Endothelial cell of umbilical vein (primary cell): Measurements from ENCODE around the gene GNA12. TPM values are rescaled to one million over a fixed set of nuclear protein-coding genes. Genes with fewer than 3 reads are reported as not detected.

ENCODE experiments used
- BruUV-seq: library from RNA; stranded (reverse); fragments of 400-500 nt; replicated peaks from 2 replicates; lab custom pipeline; 2021; lab: Mats Ljungman, UMichigan
- CTCF ChIA-PET: fragments of 300-600, 350-600 bp; sonication (Branson Sonifier 250); formaldehyde crosslinking; loops from one replicate; lab custom pipeline; 2021; ENCODE audit warnings: antibody characterized with exemption, inconsistent platforms; lab: Charles Lee
- POLR2A ChIA-PET: fragments of 300-600, 350-600 bp; sonication (Branson Sonifier 250); formaldehyde crosslinking; loops from one replicate; lab custom pipeline; 2021; ENCODE audit warnings: antibody characterized with exemption, inconsistent platforms; lab: Charles Lee
- DNase-seq: peaks from one replicate; pipeline ENCODE4 v3.0.0-alpha.2; 2011; ENCODE audit warnings: low read depth, low spot score
- FAIRE-seq: peaks from 2 replicates; lab custom pipeline; 2011; peaks lifted over from hg19 to GRCh38; lab: Jason Lieb, UNC
- H2AFZ ChIP-seq: 2 replicates; pipeline ENCODE4 v1.6.0; 2012; ENCODE audit warnings: low read depth, low read length, control low read depth, inconsistent platforms
- H3K27ac ChIP-seq: 2 replicates; pipeline ENCODE4 v1.5.1; 2011; ENCODE audit warnings: low read depth, mild to moderate bottlenecking, control low read depth, low read length, moderate library complexity; ENCODE audit not compliant: insufficient read depth
- H3K27me3 ChIP-seq, 2 experiments: 2 replicates each; pipeline versions ENCODE4 v1.6.0 to v1.6.1; 2011; ENCODE audit warnings: low read length in 2 of 2, mixed read lengths in 1 of 2; ENCODE audit not compliant: control insufficient read depth in 2 of 2, insufficient read depth in 2 of 2
- H3K36me3 ChIP-seq, 2 experiments: 2 replicates in 1 of 2; 3 replicates in 1 of 2; pipeline ENCODE4 v1.5.1; 2011; ENCODE audit warnings: low read length in 2 of 2, mild to moderate bottlenecking in 1 of 2, moderate library complexity in 1 of 2; ENCODE audit not compliant: control insufficient read depth in 2 of 2, insufficient read depth in 2 of 2; ENCODE audit errors: extremely low read depth in 1 of 2
- H3K4me1 ChIP-seq: 3 replicates; pipeline ENCODE4 v1.5.1; 2011; ENCODE audit warnings: mild to moderate bottlenecking, low read length; ENCODE audit not compliant: control insufficient read depth, insufficient read depth; ENCODE audit errors: extremely low read depth
- H3K4me2 ChIP-seq: 2 replicates; pipeline ENCODE4 v1.6.1; 2011; ENCODE audit warnings: low read length, control low read depth, mixed read lengths; ENCODE audit not compliant: insufficient read depth
- H3K4me3 ChIP-seq, 3 experiments: fragments of 200-600 bp in 1 of 3; sonication (generic), shearing (Covaris generic) in 1 of 3; replicated peaks in 1 of 3; 2 replicates each; pipeline ENCODE4 v1.5.1; 2011 to 2016; ENCODE audit warnings: control low read depth in 3 of 3, low read length in 3 of 3, mild to moderate bottlenecking in 2 of 3, inconsistent platforms in 1 of 3, low read depth in 1 of 3, moderate library complexity in 1 of 3; ENCODE audit not compliant: insufficient read depth in 1 of 3
- H3K79me2 ChIP-seq: 2 replicates; pipeline ENCODE4 v1.6.0; 2012; ENCODE audit warnings: low read length, inconsistent platforms; ENCODE audit not compliant: control insufficient read depth, insufficient read depth
- H3K9ac ChIP-seq: replicated peaks from 2 replicates; pipeline ENCODE3; 2011; ENCODE audit warnings: low read length, control low read depth; ENCODE audit not compliant: insufficient read depth; ENCODE audit errors: extremely low read depth
- H3K9me1 ChIP-seq: replicated peaks from 3 replicates; pipeline ENCODE4 v1.6.0; 2011; ENCODE audit warnings: mild to moderate bottlenecking, low read length; ENCODE audit not compliant: control insufficient read depth, insufficient read depth; ENCODE audit errors: extremely low read depth
- H3K9me3 ChIP-seq: replicated peaks from 2 replicates; pipeline ENCODE4 v1.5.1; 2012; ENCODE audit warnings: low read length, inconsistent platforms; ENCODE audit not compliant: control insufficient read depth, insufficient read depth
- H4K20me1 ChIP-seq: replicated peaks from 2 replicates; pipeline ENCODE3; 2011; ENCODE audit warnings: mild to moderate bottlenecking, low read length; ENCODE audit not compliant: control insufficient read depth, insufficient read depth; ENCODE audit errors: extremely low read depth
- EZH2 ChIP-seq: IDR thresholded peaks from 2 replicates; pipeline ENCODE4 v1.6.1; 2012; ENCODE audit warnings: borderline replicate concordance, low read depth, mild to moderate bottlenecking, moderate library complexity, low read length, inconsistent platforms; ENCODE audit not compliant: severe bottlenecking
- FOS ChIP-seq: IDR thresholded peaks from 2 replicates; pipeline ENCODE4 v1.6.1; 2011; ENCODE audit warnings: mild to moderate bottlenecking, low read length, moderate library complexity, borderline replicate concordance; ENCODE audit not compliant: insufficient read depth
- GATA2 ChIP-seq: IDR thresholded peaks from 2 replicates; pipeline ENCODE4 v1.7.0; 2011; ENCODE audit warnings: low read depth, mild to moderate bottlenecking, moderate library complexity, mixed read lengths, low read length; ENCODE audit not compliant: insufficient read length, insufficient read depth
- JUN ChIP-seq: IDR thresholded peaks from 2 replicates; pipeline ENCODE4 v1.6.1; 2011; ENCODE audit warnings: borderline replicate concordance, low read depth; ENCODE audit not compliant: insufficient read length, insufficient read depth
- MYC ChIP-seq: IDR thresholded peaks from one replicate; pipeline ENCODE4 v1.6.1; 2011; ENCODE audit warnings: mild to moderate bottlenecking, low read depth, low read length
- POLR2A ChIP-seq: IDR thresholded peaks from 2 replicates; pipeline ENCODE4 v1.6.1; 2012; ENCODE audit warnings: low read depth, mild to moderate bottlenecking, control low read depth, low read length
- POLR2AphosphoS5 ChIP-seq: IDR thresholded peaks from 2 replicates; pipeline ENCODE4 v1.6.1; 2012; ENCODE audit warnings: low read depth, mild to moderate bottlenecking, control low read depth, low read length, moderate library complexity; ENCODE audit not compliant: insufficient read depth
- dilution Hi-C: fragments of 300-500 bp; cut with MboI; formaldehyde crosslinking; loops from one replicate; pipeline ENCODE4 v1.15.0; 2019; ENCODE audit warnings: low sequenced_read_pairs; ENCODE audit not compliant: extremely low pct_ligation_motif_present
- intact Hi-C: fragments of 100-400 bp; cut with micrococcal nuclease; formaldehyde crosslinking; loops from one replicate; pipeline ENCODE4 v1.10.0; 2022
- polyA plus RNA-seq, 4 experiments: library from polyadenylated mRNA; depleted of rRNA in 3 of 4; stranded (reverse) in 3 of 4; unstranded in 1 of 4; fragments of >200 nt; gene quantifications; 2 replicates each; pipeline versions ENCODE4 v1.2.1 to v1.2.3, GENCODE V29; 2011 to 2012; ENCODE audit warnings: missing spikeins in 1 of 4
- total RNA-seq: library from RNA; stranded (reverse); gene quantifications from 2 replicates; pipeline ENCODE4 v1.2.3, GENCODE V29; 2021
- TF ChIP-seq, protein P1 (sequence below), 2 donors: IDR thresholded peaks; 1 replicate in 1 of 2; 2 replicates in 1 of 2; pipeline ENCODE4 v1.5.1; 2011; ENCODE audit warnings: low read length in 2 of 2, mild to moderate bottlenecking in 2 of 2, moderate library complexity in 2 of 2, control low read depth in 1 of 2, inconsistent platforms in 1 of 2, low read depth in 1 of 2; ENCODE audit not compliant: insufficient read depth in 1 of 2; ENCODE audit errors: extremely low read depth in 1 of 2
- TF ChIP-seq, protein P2 (sequence below): IDR thresholded peaks from 2 replicates; pipeline ENCODE4 v1.6.1; 2011; ENCODE audit not compliant: insufficient read depth, insufficient read length

GNA12 gene
- total and polyA plus RNA-seq, 2 donors (not counting 3 experiments of a cell fraction or from before 2014, with no cell fraction given) = 63.0 to 75.1 TPM

DNA sequence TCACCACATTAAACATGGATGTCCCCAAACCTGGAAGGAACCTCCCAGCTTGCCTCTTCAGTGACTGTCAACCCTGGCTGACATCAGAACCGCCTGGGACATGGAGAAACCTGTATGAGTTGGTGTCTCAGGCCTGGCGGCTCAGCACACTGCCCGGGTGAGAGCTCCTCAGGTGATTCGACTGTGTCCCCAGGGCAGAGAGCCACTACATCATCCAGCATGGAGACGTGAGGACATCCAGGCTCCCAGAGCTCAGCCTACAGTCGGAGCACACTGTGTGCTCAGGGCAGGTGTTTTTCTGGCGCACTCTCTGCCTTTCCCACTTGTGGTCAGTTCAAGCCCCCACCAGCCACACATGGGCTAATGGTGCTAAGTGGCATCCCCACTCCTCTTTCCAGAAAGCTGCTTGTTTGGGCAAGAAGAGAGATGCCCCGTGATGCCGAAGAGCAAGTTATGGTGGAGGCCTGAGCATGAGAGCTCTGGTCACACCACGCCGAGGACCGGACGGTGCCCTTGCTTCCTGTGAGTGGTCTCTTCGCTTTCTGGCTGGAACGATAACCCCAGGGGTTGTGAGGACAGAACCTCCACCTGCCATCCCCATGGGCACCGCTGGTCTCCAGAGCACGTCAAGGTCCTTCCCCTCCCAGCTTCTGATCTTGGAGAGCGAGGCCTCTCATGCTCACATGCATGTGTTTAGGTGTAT lies 117.6 kb downstream of the GNA12 start:
- TF ChIP-seq GATA2 (no peak), EZH2 (no peak), POLR2AphosphoS5 (no peak), MYC (no peak), POLR2A (no peak), FOS (no peak), JUN (no peak)
- TF ChIP-seq, protein P1, sequence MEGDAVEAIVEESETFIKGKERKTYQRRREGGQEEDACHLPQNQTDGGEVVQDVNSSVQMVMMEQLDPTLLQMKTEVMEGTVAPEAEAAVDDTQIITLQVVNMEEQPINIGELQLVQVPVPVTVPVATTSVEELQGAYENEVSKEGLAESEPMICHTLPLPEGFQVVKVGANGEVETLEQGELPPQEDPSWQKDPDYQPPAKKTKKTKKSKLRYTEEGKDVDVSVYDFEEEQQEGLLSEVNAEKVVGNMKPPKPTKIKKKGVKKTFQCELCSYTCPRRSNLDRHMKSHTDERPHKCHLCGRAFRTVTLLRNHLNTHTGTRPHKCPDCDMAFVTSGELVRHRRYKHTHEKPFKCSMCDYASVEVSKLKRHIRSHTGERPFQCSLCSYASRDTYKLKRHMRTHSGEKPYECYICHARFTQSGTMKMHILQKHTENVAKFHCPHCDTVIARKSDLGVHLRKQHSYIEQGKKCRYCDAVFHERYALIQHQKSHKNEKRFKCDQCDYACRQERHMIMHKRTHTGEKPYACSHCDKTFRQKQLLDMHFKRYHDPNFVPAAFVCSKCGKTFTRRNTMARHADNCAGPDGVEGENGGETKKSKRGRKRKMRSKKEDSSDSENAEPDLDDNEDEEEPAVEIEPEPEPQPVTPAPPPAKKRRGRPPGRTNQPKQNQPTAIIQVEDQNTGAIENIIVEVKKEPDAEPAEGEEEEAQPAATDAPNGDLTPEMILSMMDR (IDR thresholded peaks at IDR 0.05; ENCODE audit: extremely low read depth in 1 of 2, insufficient read depth in 1 of 2, low read depth in 1 of 2, low read length in 2 of 2) = no peak
- TF ChIP-seq, protein P2, sequence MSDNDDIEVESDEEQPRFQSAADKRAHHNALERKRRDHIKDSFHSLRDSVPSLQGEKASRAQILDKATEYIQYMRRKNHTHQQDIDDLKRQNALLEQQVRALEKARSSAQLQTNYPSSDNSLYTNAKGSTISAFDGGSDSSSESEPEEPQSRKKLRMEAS = no peak
- no peaks in the 10 kb centered on the region for H3K79me2 ChIP-seq
- no peaks in the 10 kb centered on the region for H4K20me1 ChIP-seq
- H3K9me1 ChIP-seq = no peaks in the 10 kb centered on the region
- no peak for FAIRE-seq
- H3K4me3 ChIP-seq = no peak overlapping the region
- intact Hi-C loops (no loop called here), dilution Hi-C loops (no loop called here)
- H2AFZ ChIP-seq = no peak overlapping the region
- no peaks in the 10 kb centered on the region for H3K4me1 ChIP-seq
- CTCF ChIA-PET = interaction anchor here (1.2 to 2.3 kb wide), 2 partner anchors 17 to 31 kb away, joined by 3 to 12 read pairs; no protein-coding TSS in a partner anchor
- peaks cover 0 to 20% of the 10 kb centered on the region in 2 experiments for H3K36me3 ChIP-seq
- H3K9ac ChIP-seq = no peak overlapping the region
- POLR2A ChIA-PET = no interaction called here
- BruUV-seq = no TSS peak
- H3K4me2 ChIP-seq = no peak overlapping the region
- no peak for DNase-seq
- no peaks in the 10 kb centered on the region for H3K27me3 ChIP-seq
- H3K27ac ChIP-seq = no peak overlapping the region
- no peaks in the 10 kb centered on the region for H3K9me3 ChIP-seq
